ENCODE measurements around the gene ADCY2. TPM values are rescaled to one million over a fixed set of nuclear protein-coding genes. Genes with fewer than 3 reads are reported as not detected.

Gene ADCY2
- total and polyA plus RNA-seq, 5 donors, result 0.20 to 1.5 (median 0.45) TPM

DNA sequence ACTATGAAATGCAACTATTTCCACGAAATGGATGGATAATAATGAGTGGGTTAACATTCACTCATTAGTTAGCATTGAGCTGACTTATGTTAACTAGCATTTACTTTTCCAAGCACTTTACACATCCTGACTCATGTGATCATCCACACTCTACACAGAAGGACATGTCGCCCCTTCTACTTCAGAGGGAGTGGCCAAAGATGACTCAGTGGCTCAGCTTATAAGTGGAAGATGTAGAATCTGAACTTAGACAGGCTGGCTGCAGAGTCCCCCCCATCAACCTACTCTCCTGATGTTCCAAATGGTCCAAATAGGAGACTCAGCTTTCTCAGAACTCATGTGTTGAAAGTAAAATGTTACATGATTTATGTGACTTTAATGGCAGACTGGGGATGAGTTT lies 146.0 kb downstream of the ADCY2 start:
- H3K27ac ChIP-seq (ENCODE audit: low read length), result no peak overlapping the region
- H3K4me3 ChIP-seq (ENCODE audit: low read length), result no peak overlapping the region
- ATAC-seq (no peak), DNase-seq (no peak)
- H3K4me1 ChIP-seq (ENCODE audit: control insufficient read depth, insufficient read depth, low read length), result no peaks in the 10 kb centered on the region
- intact Hi-C loops (cut with DNase I), result no loop called here
- no peaks in the 10 kb centered on the region for H3K27me3 ChIP-seq (ENCODE audit: control insufficient read depth, insufficient read depth)
- WGBS, result 71% methylated on average over 2 of the region's 2 CpGs
- H3K9me3 ChIP-seq (ENCODE audit: control insufficient read depth, low read length), result peaks cover 3% of the 10 kb centered on the region

DNA sequence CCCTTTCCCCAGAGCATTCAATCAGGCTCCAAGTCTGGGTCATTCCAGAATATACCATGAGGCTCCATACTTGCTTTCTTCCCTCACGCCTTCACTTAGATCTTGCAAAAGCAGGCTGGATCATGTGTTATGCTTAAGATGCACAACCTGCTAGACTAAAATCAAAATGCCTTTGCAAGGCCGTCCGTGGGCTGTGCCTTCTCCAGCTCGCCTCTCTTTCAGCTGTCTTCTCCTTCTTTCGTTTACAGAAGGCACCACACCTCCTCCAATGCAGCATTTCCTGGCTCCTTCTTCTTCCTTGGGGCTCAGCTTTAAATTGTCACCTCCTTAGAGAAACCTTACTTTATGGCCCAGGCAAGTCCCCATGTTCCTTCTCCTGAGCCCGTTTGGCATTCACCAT lies 150.6 kb downstream of the ADCY2 start:
- no peak overlapping the region for H3K4me3 ChIP-seq (ENCODE audit: low read length)
- WGBS, result 73% methylated on average over 6 of the region's 6 CpGs
- intact Hi-C loops (cut with DNase I), result no loop called here

DNA sequence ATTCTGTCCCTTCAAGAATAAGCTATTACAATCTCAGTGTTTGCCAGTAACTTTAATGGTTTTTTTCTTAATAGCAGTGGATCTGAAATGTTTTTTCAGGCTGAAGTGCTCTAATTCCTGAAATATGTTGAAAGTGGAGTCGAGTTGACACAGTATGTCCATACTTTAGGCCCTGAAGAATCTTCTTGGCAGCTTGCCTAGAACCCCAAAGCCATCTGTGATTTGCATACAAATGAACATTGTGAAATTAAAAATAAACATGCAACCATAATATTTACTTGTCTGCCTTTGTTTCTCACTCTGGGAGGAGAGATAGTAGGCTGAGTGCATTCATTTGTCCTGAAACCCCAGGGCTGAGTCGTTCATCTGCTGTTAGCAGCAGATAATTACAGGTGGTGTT lies 152.7 kb downstream of the ADCY2 start:
- Histone ChIP-seq H3K9me3 (ENCODE audit: control insufficient read depth, low read length) (no peaks in the 10 kb centered on the region), H3K4me3 (ENCODE audit: low read length) (no peak overlapping the region), H3K27ac (ENCODE audit: low read length) (no peak overlapping the region), H3K4me1 (ENCODE audit: control insufficient read depth, insufficient read depth, low read length) (no peaks in the 10 kb centered on the region), H3K27me3 (ENCODE audit: control insufficient read depth, insufficient read depth) (no peaks in the 10 kb centered on the region)
- DNase-seq, result no peak
- intact Hi-C loops (cut with DNase I), result no loop called here
- no peak for ATAC-seq
- 43% methylated on average over 2 of the region's 2 CpGs for WGBS

More for the DNA sequence above, 150.6 kb downstream of the ADCY2 start:
- no peak for ATAC-seq
- no peaks in the 10 kb centered on the region for H3K27me3 ChIP-seq (ENCODE audit: control insufficient read depth, insufficient read depth)
- DNase-seq, result no peak
- H3K4me1 ChIP-seq (ENCODE audit: control insufficient read depth, insufficient read depth, low read length), result no peaks in the 10 kb centered on the region
- no peaks in the 10 kb centered on the region for H3K9me3 ChIP-seq (ENCODE audit: control insufficient read depth, low read length)
- H3K27ac ChIP-seq (ENCODE audit: low read length), result no peak overlapping the region

DNA sequence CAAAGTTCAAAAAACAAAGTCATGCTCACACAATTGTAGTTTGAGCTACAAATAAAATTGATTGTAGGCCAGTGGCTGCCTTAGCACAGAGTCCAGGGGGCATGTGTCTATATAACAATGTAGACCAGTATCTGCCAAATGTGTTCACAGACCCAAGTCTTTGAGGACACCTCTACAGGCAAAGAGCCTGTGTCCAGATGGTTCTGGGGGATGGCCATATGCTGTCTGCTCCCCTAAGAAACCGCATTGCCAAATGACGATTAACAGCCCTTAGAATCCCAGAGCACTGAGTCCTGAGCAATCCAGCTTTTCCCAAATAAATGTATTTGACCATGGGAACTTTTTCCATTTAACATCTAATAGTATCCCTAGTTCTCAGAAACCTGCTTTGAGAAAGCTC lies 169.6 kb downstream of the ADCY2 start:
- Histone ChIP-seq H3K27me3 (ENCODE audit: control insufficient read depth, insufficient read depth) (no peaks in the 10 kb centered on the region), H3K27ac (ENCODE audit: low read length) (no peak overlapping the region), H3K4me3 (ENCODE audit: low read length) (no peak overlapping the region), H3K9me3 (ENCODE audit: control insufficient read depth, low read length) (no peaks in the 10 kb centered on the region), H3K4me1 (ENCODE audit: control insufficient read depth, insufficient read depth, low read length) (no peaks in the 10 kb centered on the region)
- 76% methylated on average over 2 of the region's 2 CpGs for WGBS
- DNase-seq, result no peak
- no peak for ATAC-seq
- intact Hi-C loops (cut with DNase I), result no loop called here

DNA sequence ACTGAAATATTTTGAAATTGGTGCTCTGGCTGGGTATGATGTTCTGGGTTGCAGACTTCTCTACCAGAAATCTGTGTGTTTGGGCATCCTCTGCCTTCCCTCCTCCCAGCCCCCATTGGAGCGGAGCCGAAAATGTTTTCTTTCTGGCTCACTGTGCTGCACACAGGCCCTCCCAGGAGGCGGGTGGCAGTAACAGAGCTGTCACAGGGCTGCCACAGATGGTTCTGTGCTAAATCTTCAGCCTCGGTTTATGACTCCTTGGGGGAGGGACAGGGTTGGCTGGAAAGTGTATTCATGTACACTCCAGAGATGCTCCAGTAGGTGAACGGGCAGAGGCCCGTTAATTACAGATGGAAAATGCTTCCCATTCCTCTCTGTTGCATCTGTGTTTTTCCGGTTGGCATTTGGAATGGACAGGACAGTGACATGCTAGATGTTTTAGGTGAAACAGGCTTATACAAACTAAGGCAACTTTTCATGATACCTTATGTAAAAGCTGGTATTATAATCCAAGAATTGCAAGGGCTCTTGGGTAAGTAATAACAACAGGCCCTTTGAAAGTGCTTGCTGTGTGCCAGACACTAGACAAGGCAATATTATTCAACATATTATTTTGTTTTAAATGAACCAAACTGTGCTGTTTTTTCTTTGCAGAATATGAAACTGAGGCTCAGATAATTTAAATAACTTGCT lies 180.2 kb downstream of the ADCY2 start:
- DNase-seq (no peak), ATAC-seq (no peak)
- Histone ChIP-seq H3K27ac (ENCODE audit: low read length) (no peak overlapping the region), H3K4me1 (ENCODE audit: control insufficient read depth, insufficient read depth, low read length) (no peaks in the 10 kb centered on the region), H3K27me3 (ENCODE audit: control insufficient read depth, insufficient read depth) (no peaks in the 10 kb centered on the region), H3K4me3 (ENCODE audit: low read length) (no peak overlapping the region), H3K9me3 (ENCODE audit: control insufficient read depth, low read length) (no peaks in the 10 kb centered on the region)
- intact Hi-C loops (cut with DNase I), result no loop called here
- WGBS, result 58% methylated on average over 7 of the region's 7 CpGs

DNA sequence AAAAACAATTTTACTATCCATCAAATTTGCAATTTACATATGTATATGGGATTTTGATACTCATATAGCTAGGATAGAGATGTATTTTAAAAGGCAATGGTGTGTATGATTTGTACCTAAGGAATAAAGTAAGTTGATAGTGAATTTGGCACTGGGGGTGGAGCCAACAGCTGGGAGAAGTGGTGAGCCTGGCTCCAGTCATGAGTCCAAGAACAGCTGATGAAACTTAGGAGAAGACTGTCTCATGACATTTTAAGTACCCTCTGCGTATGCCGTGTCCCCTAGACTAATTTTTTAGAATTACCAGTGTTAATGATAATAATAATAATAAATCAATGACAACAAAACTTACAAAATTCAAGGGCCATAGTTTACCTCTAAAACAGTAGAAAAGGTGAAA lies 181.4 kb downstream of the ADCY2 start:
- no peaks in the 10 kb centered on the region for H3K4me1 ChIP-seq (ENCODE audit: control insufficient read depth, insufficient read depth, low read length)

DNA sequence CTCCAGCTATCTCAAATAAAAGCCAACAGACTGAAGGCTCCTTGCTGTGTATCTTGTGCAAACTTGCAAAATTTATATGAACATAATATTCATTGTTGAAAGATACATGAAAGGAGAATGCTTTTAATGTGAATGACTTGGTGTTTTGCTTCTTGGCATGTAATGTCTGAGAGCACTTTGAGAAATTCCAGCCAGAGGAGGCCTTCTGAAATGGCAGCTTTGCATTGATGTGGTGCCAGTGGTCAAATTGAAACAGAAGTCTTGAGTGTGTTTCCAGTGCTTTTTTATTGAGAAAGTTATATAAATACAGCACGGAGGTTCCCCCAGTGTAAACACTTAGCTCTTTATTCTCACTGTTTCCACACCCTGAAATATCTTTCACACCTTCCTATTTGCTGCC lies 182.1 kb downstream of the ADCY2 start:
- Histone ChIP-seq H3K27me3 (ENCODE audit: control insufficient read depth, insufficient read depth) (no peaks in the 10 kb centered on the region), H3K4me1 (ENCODE audit: control insufficient read depth, insufficient read depth, low read length) (no peaks in the 10 kb centered on the region), H3K27ac (ENCODE audit: low read length) (no peak overlapping the region), H3K9me3 (ENCODE audit: control insufficient read depth, low read length) (no peaks in the 10 kb centered on the region), H3K4me3 (ENCODE audit: low read length) (no peak overlapping the region)
- no peak for DNase-seq
- intact Hi-C loops (cut with DNase I), result no loop called here
- WGBS, result 69% methylated on average over 1 of the region's 1 CpG
- ATAC-seq, result no peak

More for the DNA sequence above, 181.4 kb downstream of the ADCY2 start:
- no peak for ATAC-seq
- H3K4me3 ChIP-seq (ENCODE audit: low read length), result no peak overlapping the region
- intact Hi-C loops (cut with DNase I), result no loop called here
- H3K9me3 ChIP-seq (ENCODE audit: control insufficient read depth, low read length), result no peaks in the 10 kb centered on the region
- WGBS, result 78% methylated on average over 2 of the region's 2 CpGs
- DNase-seq, result no peak
- no peaks in the 10 kb centered on the region for H3K27me3 ChIP-seq (ENCODE audit: control insufficient read depth, insufficient read depth)
- no peak overlapping the region for H3K27ac ChIP-seq (ENCODE audit: low read length)

DNA sequence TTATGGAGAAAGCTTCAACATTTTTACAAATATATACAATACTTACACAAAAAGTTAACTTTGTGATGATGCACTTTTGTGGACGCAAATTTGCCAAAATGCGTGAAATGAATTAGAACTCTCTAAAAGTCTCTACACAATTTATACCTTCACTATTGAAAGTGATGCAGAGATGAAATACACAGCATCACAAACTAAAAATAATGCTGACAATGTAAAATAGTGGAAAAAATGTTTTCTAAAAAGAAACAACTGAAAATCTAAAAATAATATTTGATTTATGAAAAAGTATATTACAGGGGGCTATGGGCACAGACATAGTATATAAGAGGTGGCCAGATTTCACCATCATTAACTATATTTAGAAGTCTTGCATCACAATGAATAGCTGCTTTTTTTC lies 188.8 kb downstream of the ADCY2 start:
- Histone ChIP-seq H3K4me1 (ENCODE audit: control insufficient read depth, insufficient read depth, low read length) (no peaks in the 10 kb centered on the region), H3K4me3 (ENCODE audit: low read length) (no peak overlapping the region), H3K27me3 (ENCODE audit: control insufficient read depth, insufficient read depth) (no peaks in the 10 kb centered on the region), H3K27ac (ENCODE audit: low read length) (no peak overlapping the region), H3K9me3 (ENCODE audit: control insufficient read depth, low read length) (peaks cover 4% of the 10 kb centered on the region)
- intact Hi-C loops (cut with DNase I), result no loop called here
- 92% methylated on average over 2 of the region's 2 CpGs for WGBS
- no peak for ATAC-seq
- no peak for DNase-seq

DNA sequence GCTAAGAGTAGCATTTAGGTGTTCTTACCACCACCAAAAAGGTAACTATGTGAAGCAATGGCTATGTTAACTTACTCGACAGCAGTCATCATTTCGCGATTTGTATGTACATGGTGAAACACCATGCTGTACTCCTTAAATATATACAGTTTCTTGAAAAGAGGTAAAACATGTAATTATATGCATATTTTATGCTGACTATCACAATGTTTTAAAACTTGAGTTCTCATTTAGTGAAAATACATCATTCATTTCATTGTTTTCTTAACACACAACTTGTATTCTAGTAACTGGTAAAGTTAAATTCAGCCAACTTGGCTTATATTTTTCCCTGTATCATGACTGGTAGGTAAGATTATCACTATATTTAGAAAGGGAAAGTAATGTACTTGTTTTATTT lies 189.9 kb downstream of the ADCY2 start:
- no peak for DNase-seq
- H3K4me3 ChIP-seq (ENCODE audit: low read length), result no peak overlapping the region
- H3K4me1 ChIP-seq (ENCODE audit: control insufficient read depth, insufficient read depth, low read length), result no peaks in the 10 kb centered on the region
- no peak overlapping the region for H3K27ac ChIP-seq (ENCODE audit: low read length)
- intact Hi-C loops (cut with DNase I), result no loop called here
- no peaks in the 10 kb centered on the region for H3K27me3 ChIP-seq (ENCODE audit: control insufficient read depth, insufficient read depth)
- WGBS, result 97% methylated on average over 3 of the region's 3 CpGs
- H3K9me3 ChIP-seq (ENCODE audit: control insufficient read depth, low read length), result peaks cover 4% of the 10 kb centered on the region
- no peak for ATAC-seq

DNA sequence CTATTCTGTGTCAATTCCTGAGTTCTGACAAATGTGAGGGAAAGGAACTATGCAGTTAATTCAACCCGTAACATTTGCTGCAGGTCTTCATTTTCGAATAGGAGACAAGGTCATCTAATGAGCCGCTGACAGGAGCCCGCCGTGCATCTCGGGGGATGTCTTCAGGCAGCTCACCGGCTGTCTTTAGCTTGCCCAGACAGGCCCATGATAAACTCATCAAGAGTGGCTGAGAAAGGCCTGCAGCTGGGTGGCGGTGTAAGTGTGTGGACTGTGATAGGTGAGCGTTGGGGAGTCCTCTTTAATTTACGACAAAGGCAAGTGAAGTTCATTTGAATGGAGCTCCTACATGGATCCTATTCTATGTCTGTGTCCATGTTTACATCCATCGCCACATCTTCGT lies 190.5 kb downstream of the ADCY2 start:
- ATAC-seq (no peak), DNase-seq (no peak)
- no peaks in the 10 kb centered on the region for H3K27me3 ChIP-seq (ENCODE audit: control insufficient read depth, insufficient read depth)
- H3K27ac ChIP-seq (ENCODE audit: low read length), result no peak overlapping the region
- no peaks in the 10 kb centered on the region for H3K4me1 ChIP-seq (ENCODE audit: control insufficient read depth, insufficient read depth, low read length)
- peaks cover 6% of the 10 kb centered on the region for H3K9me3 ChIP-seq (ENCODE audit: control insufficient read depth, low read length)
- H3K4me3 ChIP-seq (ENCODE audit: low read length), result no peak overlapping the region
- intact Hi-C loops (cut with DNase I), result no loop called here
- 58% methylated on average over 12 of the region's 12 CpGs for WGBS

DNA sequence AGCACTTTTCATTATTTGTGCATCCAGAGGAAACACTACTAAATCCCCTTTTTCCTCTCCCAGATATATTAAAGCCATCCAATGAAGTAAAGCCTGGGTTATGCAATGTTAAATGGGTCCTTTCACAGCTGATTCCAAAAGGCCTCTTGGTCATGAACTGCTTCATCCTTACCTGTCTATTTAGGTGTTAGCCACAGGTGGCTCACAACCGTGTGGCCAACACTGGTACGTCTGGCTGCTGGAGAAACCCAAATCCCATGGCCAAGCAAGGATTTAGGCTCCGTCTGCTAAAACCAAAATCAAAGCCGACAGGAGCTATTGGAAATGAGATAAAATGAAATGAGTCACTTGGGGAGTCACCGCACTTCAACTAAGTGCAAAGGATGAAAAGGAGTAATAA lies 193.9 kb downstream of the ADCY2 start:
- DNase-seq (no peak), ATAC-seq (no peak)
- Histone ChIP-seq H3K4me3 (ENCODE audit: low read length) (no peak overlapping the region), H3K4me1 (ENCODE audit: control insufficient read depth, insufficient read depth, low read length) (no peaks in the 10 kb centered on the region), H3K27me3 (ENCODE audit: control insufficient read depth, insufficient read depth) (no peaks in the 10 kb centered on the region), H3K27ac (ENCODE audit: low read length) (no peak overlapping the region), H3K9me3 (ENCODE audit: control insufficient read depth, low read length) (peaks cover 7% of the 10 kb centered on the region)
- intact Hi-C loops (cut with DNase I), result no loop called here
- 68% methylated on average over 5 of the region's 5 CpGs for WGBS

DNA sequence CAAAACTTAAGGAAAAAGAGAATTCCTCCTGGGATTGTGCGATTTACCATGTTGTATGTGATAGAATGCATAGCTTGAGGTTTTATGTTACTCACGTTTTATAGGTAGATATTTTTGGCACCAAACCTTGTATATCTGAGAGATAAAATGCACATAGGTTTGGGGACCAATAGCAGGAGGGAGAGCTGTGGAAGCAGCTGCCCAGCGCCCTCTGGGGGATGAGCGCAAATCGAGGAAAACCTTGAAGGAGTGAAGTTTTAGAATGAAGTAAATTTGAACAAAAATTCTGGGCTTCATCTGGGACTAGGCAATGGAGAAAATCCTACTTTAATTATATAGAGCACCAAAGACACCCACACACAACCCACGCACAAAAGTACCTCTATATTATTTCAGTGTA lies 197.0 kb downstream of the ADCY2 start:
- WGBS, result 44% methylated on average over 6 of the region's 6 CpGs

More for the DNA sequence above, 197.0 kb downstream of the ADCY2 start:
- H3K27ac ChIP-seq (ENCODE audit: low read length), result no peak overlapping the region
- H3K27me3 ChIP-seq (ENCODE audit: control insufficient read depth, insufficient read depth), result no peaks in the 10 kb centered on the region
- peaks cover 3% of the 10 kb centered on the region for H3K9me3 ChIP-seq (ENCODE audit: control insufficient read depth, low read length)
- DNase-seq, result peak in 1 of 3 donors; percentile 25
- no peak for ATAC-seq
- no peak overlapping the region for H3K4me3 ChIP-seq (ENCODE audit: low read length)
- no peaks in the 10 kb centered on the region for H3K4me1 ChIP-seq (ENCODE audit: control insufficient read depth, insufficient read depth, low read length)
- intact Hi-C loops (cut with DNase I), result no loop called here

All from right cardiac atrium (tissue), 5 donors.